H1 (cell line): ENCODE measurements around the gene NKD2.

Experiments
- BCL11A ChIP-seq, 2 experiments: IDR thresholded peaks; one replicate each; pipeline ENCODE4 v1.6.1; 2011; ENCODE audit warnings: low read depth in 2 of 2, low read length in 2 of 2, mild to moderate bottlenecking in 2 of 2
- EP300 ChIP-seq, 2 experiments: IDR thresholded peaks; 1 replicate in 1 of 2; 2 replicates in 1 of 2; pipeline ENCODE4 v1.6.1; 2011 to 2012; ENCODE audit warnings: low read depth in 2 of 2, low read length in 2 of 2, mild to moderate bottlenecking in 2 of 2, borderline replicate concordance in 1 of 2, inconsistent platforms in 1 of 2, moderate library complexity in 1 of 2
- EZH2 ChIP-seq: fragments of 200-600 bp; sonication (generic); IDR thresholded peaks from 2 replicates; pipeline ENCODE4 v1.7.1; 2012; ENCODE audit warnings: low read depth, mild to moderate bottlenecking, moderate library complexity, low read length, inconsistent platforms; ENCODE audit not compliant: severe bottlenecking
- HDAC2 ChIP-seq, 2 experiments: fragments of 300-600 bp in 1 of 2; sonication (generic) in 1 of 2; IDR thresholded peaks; 2 replicates each; pipeline ENCODE4 v1.6.1; 2011 to 2012; ENCODE audit warnings: low read depth in 2 of 2, low read length in 2 of 2, mild to moderate bottlenecking in 2 of 2, moderate library complexity in 2 of 2, borderline replicate concordance in 1 of 2, inconsistent platforms in 1 of 2
- POLR2A ChIP-seq, 2 experiments: IDR thresholded peaks; 1 replicate in 1 of 2; 2 replicates in 1 of 2; pipeline ENCODE4 v1.6.1; 2011; ENCODE audit warnings: low read depth in 2 of 2, low read length in 2 of 2, mild to moderate bottlenecking in 2 of 2; ENCODE audit errors: control extremely low read depth in 1 of 2
- SP2 ChIP-seq: IDR thresholded peaks from 2 replicates; pipeline ENCODE4 v1.6.1; 2012; ENCODE audit warnings: mild to moderate bottlenecking, low read length, inconsistent platforms

GRCh38 chr5:1054018-1054798 lies 45.6 kb downstream of the NKD2 start:
- TF ChIP-seq POLR2A (IDR thresholded peaks at IDR 0.05; ENCODE audit: control extremely low read depth in 1 of 2, low read depth in 2 of 2, low read length in 2 of 2), result no peak
- TF ChIP-seq SP2, result no peak
- no peak for TF ChIP-seq HDAC2 (IDR thresholded peaks at IDR 0.05; ENCODE audit: borderline replicate concordance in 1 of 2, low read depth in 2 of 2, low read length in 2 of 2)
- TF ChIP-seq EP300 (IDR thresholded peaks at IDR 0.05; ENCODE audit: borderline replicate concordance in 1 of 2, low read depth in 2 of 2, low read length in 2 of 2), result no peak
- no peak for TF ChIP-seq EZH2
- TF ChIP-seq BCL11A (IDR thresholded peaks at IDR 0.05; ENCODE audit: low read depth in 2 of 2, low read length in 2 of 2), result no peak
